Right ventricle myocardium superior (tissue), 1 donor: ENCODE measurements around the gene FERMT2. TPM values are rescaled to one million over a fixed set of nuclear protein-coding genes. Genes with fewer than 3 reads are reported as not detected.

Source experiments
- ATAC-seq: fragments of 200-7000 bp; cut with Tn5 transposase; one replicate; pipeline ENCODE4 v1.9.1; 2020; ENCODE audit warnings: mild to moderate bottlenecking; ENCODE audit not compliant: poor library complexity
- DNase-seq: peaks from one replicate; pipeline ENCODE4 v3.0.0-alpha.2; 2020
- intact Hi-C: fragments of 100-400 bp; cut with DNase I; formaldehyde crosslinking; loops from one replicate; pipeline ENCODE4 v1.11.2; 2022
- long read RNA-seq: library from polyadenylated mRNA; unstranded; transcript quantifications from one replicate; pipeline ENCODE4 v2.0.0, GENCODE V29; 2021
- total RNA-seq: library from RNA; stranded (reverse); fragmentation: NEBNext Ultra II Directional; extraction: Animal tissue kit (Norgen Biotek cat#: 25700); gene quantifications from one replicate; pipeline ENCODE4 v1.2.1, GENCODE V29; 2021
- donor health status: DM: no; HTN: yes; CAD: no; lungs with severe emphysema.

The FERMT2 gene, protein sequence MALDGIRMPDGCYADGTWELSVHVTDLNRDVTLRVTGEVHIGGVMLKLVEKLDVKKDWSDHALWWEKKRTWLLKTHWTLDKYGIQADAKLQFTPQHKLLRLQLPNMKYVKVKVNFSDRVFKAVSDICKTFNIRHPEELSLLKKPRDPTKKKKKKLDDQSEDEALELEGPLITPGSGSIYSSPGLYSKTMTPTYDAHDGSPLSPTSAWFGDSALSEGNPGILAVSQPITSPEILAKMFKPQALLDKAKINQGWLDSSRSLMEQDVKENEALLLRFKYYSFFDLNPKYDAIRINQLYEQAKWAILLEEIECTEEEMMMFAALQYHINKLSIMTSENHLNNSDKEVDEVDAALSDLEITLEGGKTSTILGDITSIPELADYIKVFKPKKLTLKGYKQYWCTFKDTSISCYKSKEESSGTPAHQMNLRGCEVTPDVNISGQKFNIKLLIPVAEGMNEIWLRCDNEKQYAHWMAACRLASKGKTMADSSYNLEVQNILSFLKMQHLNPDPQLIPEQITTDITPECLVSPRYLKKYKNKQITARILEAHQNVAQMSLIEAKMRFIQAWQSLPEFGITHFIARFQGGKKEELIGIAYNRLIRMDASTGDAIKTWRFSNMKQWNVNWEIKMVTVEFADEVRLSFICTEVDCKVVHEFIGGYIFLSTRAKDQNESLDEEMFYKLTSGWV
- 116 TPM for total RNA-seq
- long read RNA-seq, transcript FERMT2-215 (15 exons, 2,482 nt), result minor isoform, 12 of 133 reads
- long read RNA-seq, transcript FERMT2-201 (15 exons, 3,338 nt), result major isoform, 22 of 133 reads
- long read RNA-seq, partial matches to known transcripts, result 19 of 133 reads
- long read RNA-seq, other reads (novel, unspliced or antisense), result 77 of 133 reads

GRCh38 chr14:52950898-52951680 is at the start of gene FERMT2:
TSS of gene FERMT2 (minus strand) at chr14:52951050. CDS start at chr14:52950568, 482 bp downstream.
- intact Hi-C loops, result loop anchor here (5.0 kb wide), 1 partner anchor 101 kb away; no protein-coding TSS in a partner anchor
- DNase-seq, result peak; percentile 92
- peak; percentile 91 for ATAC-seq

DNA sequence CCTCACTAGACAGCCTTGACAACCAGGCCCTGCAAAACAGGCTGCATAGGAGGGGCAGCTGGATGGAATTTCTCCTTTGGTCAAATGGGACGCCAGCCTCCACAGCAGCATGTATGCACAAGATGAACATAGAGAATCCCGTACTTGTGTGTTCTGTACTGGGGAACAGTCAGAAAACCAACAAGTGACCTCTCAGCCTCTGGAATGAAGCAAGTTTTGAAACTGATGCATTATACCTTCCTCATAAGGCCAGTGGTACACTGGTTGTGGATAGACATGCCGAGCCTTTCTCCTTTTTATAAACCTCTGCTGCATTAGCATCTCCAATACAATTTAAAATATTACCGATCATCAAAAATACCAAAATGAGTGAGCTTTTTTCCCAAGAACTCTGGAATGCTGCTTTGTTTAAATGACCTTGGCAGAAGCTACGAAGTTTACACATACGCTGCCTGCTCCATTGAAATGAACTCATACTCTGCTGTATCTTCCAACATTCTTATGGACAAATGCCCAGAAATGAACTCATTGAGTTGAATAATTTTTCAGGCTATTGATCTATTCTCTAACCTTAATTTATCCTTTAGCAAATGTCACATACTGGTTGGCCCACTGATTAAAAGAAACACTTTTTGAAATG is 47.6 kb upstream of the FERMT2 start:
- ATAC-seq, result peak; percentile 45
- intact Hi-C loops, result no loop called here
- DNase-seq, result no peak

DNA sequence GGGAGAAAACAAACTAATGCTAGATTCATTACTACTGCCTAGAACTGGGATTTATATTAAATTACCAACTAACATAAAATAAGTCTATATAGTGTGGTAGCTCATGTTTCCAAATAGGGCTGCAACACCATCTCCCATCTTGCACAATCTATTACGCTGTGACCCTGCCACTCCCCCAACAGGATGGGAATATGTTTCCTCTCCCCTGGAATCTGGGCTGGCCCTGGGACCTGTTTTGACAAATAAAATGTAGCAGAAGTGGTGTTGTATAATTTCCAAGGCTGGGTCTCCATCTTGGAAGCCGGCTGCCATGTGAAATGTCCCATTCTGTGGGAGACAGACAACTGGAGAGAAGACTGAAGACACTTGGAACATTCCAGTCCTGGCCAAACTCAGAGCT is 45.6 kb upstream of the FERMT2 start:
- intact Hi-C loops, result no loop called here
- ATAC-seq (no peak), DNase-seq (no peak)

- DNase-seq (no peak), ATAC-seq (no peak)
- intact Hi-C loops, result no loop called here
Measured at GRCh38 chr14:52995998-52996397, 45.1 kb upstream of the FERMT2 start.

GRCh38 chr14:52992236-52992870 is 41.5 kb upstream of the FERMT2 start:
- no peak for DNase-seq
- no peak for ATAC-seq
- intact Hi-C loops, result no loop called here

- intact Hi-C loops, result no loop called here
- ATAC-seq (no peak), DNase-seq (no peak)
Measured at GRCh38 chr14:52988139-52988538, 37.3 kb upstream of the FERMT2 start.

DNA sequence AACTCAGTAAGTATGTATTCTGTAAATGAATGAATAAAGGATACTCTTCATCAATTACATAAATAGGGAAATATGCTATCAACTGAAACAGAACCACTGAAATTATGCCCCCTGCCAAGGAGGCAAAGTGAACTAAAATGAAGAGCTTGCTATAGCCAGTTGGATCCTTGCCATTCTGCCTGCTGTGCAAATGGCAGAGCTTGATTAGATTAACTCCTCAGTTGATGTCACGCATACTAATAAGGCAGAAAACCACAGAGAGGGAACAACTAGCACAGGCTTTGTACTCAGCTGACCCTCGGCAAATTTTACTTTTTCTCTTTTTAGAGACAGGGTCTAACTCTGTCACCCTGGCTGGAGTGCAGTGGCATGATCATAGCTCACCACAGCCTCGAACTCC is 36.7 kb upstream of the FERMT2 start:
- intact Hi-C loops, result no loop called here
- DNase-seq (no peak), ATAC-seq (no peak)

- ATAC-seq (no peak), DNase-seq (no peak)
- intact Hi-C loops, result no loop called here
Measured at GRCh38 chr14:52987042-52987441, 36.2 kb upstream of the FERMT2 start.

DNA sequence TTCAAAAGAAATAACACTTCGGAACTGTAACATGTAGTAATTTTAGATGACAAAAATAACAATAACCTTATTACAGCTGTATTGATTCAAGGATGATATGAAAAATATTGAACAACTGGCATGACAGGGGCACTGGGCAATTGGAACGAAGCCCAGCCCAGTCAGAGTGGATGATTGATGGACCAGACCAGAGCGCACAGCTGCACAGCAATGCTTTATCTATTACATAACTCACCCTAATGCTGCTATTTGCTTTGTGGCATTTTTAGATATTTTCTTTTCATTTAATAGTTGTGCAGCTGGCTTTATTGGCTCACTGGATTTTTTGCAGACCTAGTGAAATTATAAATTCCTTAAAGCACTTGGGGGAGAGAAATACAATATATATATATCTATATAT is 26.9 kb upstream of the FERMT2 start:
- intact Hi-C loops, result no loop called here

GRCh38 chr14:52974406-52974805 is 23.6 kb upstream of the FERMT2 start:
- intact Hi-C loops, result no loop called here
- ATAC-seq (no peak), DNase-seq (no peak)

More for the DNA sequence above, 26.9 kb upstream of the FERMT2 start:
- DNase-seq (no peak), ATAC-seq (no peak)

GRCh38 chr14:52961060-52961639 is 10.3 kb upstream of the FERMT2 start:
- ATAC-seq (peak; percentile 97), DNase-seq (no peak)
- intact Hi-C loops, result loop anchor here (2.0 kb wide), 1 partner anchor 136 kb away; no protein-coding TSS in a partner anchor

DNA sequence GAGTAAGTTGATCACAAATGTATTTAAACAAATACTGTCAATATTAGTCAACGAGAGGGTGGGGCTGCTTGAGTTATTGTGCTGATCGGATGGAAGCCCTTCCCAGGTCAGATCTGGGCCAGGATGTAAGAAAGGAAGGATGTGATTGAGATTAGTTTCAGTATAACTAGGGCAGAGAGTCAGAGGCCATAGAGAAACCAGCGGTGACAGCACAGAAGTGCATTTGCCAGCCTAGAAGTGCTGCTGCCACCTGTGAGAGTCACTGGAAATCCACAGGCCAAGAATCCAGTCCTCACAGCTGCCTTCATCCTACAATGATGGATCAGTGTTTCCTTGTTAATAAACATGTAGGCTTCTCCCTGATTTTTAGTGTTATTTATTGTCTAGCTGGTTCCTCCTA is 9.8 kb upstream of the FERMT2 start:
- intact Hi-C loops, result loop anchor here (2.0 kb wide), 1 partner anchor 136 kb away; no protein-coding TSS in a partner anchor
- ATAC-seq (peak; percentile 61), DNase-seq (no peak)

- intact Hi-C loops, result loop anchor here (5.0 kb wide), 1 partner anchor 98 kb away; no protein-coding TSS in a partner anchor
- DNase-seq (no peak), ATAC-seq (no peak)
Measured at GRCh38 chr14:52954346-52955214, 3.7 kb upstream of the FERMT2 start.

GRCh38 chr14:52951681-52952554 is 1.1 kb upstream of the FERMT2 start:
- ATAC-seq, result peak; percentile 71
- peak; percentile 53 for DNase-seq
- intact Hi-C loops, result loop anchor here (5.0 kb wide), 1 partner anchor 100 kb away; no protein-coding TSS in a partner anchor

DNA sequence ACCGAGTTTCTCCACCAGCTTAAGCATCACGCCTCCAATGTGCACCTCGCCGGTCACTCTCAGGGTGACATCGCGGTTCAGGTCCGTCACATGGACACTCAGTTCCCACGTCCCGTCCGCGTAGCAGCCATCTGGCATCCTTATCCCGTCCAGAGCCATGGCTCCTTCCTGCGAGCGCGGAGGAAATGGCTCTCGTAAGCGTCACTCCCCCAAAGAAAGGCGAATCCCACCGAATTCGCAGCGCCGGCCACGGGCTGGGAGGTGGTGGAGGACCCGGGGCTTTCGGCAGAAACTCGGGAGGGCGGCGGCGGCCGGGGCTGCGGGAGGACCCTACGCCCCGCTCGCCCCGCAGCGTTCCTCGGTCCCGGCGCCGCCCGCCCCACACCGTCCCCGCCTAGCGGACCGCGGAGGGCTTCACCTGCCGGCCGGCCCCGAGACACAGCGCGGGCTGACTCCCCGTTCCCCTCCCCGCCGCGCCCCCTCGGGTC is 396 bp downstream of the FERMT2 start:
- intact Hi-C loops, result loop anchor here (5.0 kb wide), 1 partner anchor 102 kb away; no protein-coding TSS in a partner anchor
- peak; percentile 64 for ATAC-seq
- DNase-seq, result peak; percentile 71
